H1 (cell line): ENCODE results near the gene TAGLN2. TPM values are rescaled to one million over a fixed set of nuclear protein-coding genes. Genes with fewer than 3 reads are reported as not detected.

Source experiments
- CTCF ChIA-PET: fragments of 300-600 bp; sonication (Branson Sonifier 250); formaldehyde crosslinking; loops from one replicate; lab custom pipeline; 2021; ENCODE audit not compliant: partially characterized antibody; lab: Charles Lee
- POLR2A ChIA-PET: fragments of 300-600 bp; sonication (Branson Sonifier 250); formaldehyde crosslinking; loops from one replicate; lab custom pipeline; 2021; ENCODE audit warnings: inconsistent platforms; ENCODE audit not compliant: partially characterized antibody; lab: Charles Lee
- DNase-seq, 2 experiments: peaks; one replicate each; pipeline versions ENCODE4 v3.0.0 to v3.0.0-alpha.2; 2010 to 2022; ENCODE audit warnings: low spot score in 2 of 2, low read depth in 1 of 2, mixed read lengths in 1 of 2
- FAIRE-seq: peaks from 2 replicates; lab custom pipeline; 2011; peaks lifted over from hg19 to GRCh38; lab: Jason Lieb, UNC
- H2AFZ ChIP-seq: 2 replicates; pipeline ENCODE4 v1.8.1; 2012; ENCODE audit warnings: low read length, inconsistent platforms
- H2AK5ac ChIP-seq: 2 replicates; pipeline ENCODE4 v1.6.1; 2013; ENCODE audit warnings: low read depth, low read length
- H2BK120ac ChIP-seq: replicated peaks from 2 replicates; pipeline ENCODE3; 2013; ENCODE audit warnings: low read depth, low read length, inconsistent platforms
- H2BK12ac ChIP-seq: 2 replicates; pipeline ENCODE4 v1.6.1; 2013; ENCODE audit warnings: low read depth, low read length
- H2BK15ac ChIP-seq: 2 replicates; pipeline ENCODE4 v1.6.1; 2013; ENCODE audit warnings: low read length
- H2BK20ac ChIP-seq: 2 replicates; pipeline ENCODE4 v1.6.1; 2013; ENCODE audit warnings: low read length
- H2BK5ac ChIP-seq: 2 replicates; pipeline ENCODE4 v1.6.1; 2013; ENCODE audit warnings: low read depth, low read length
- H3K14ac ChIP-seq: 2 replicates; pipeline ENCODE4 v1.6.1; 2013; ENCODE audit warnings: inconsistent platforms; ENCODE audit not compliant: insufficient read length
- H3K18ac ChIP-seq: 2 replicates; pipeline ENCODE4 v1.6.1; 2013; ENCODE audit warnings: low read length; ENCODE audit errors: extremely low read depth
- H3K23ac ChIP-seq: 2 replicates; pipeline ENCODE4 v1.6.1; 2013; ENCODE audit warnings: inconsistent platforms; ENCODE audit not compliant: insufficient read length
- H3K23me2 ChIP-seq: 2 replicates; pipeline ENCODE4 v1.6.1; 2013; ENCODE audit warnings: low read depth, low read length
- H3K27ac ChIP-seq: 2 replicates; pipeline ENCODE4 v1.6.1; 2011; ENCODE audit warnings: low read depth, low read length, inconsistent platforms
- H3K27me3 ChIP-seq, 4 experiments: replicated peaks in 1 of 4; 1 replicate in 1 of 4; 2 replicates in 3 of 4; pipeline versions ENCODE4 v1.6.1 to v1.8.1; 2011 to 2013; ENCODE audit warnings: low read length in 3 of 4, mild to moderate bottlenecking in 3 of 4, inconsistent platforms in 2 of 4, mixed read lengths in 2 of 4, moderate library complexity in 1 of 4; ENCODE audit not compliant: control insufficient read depth in 3 of 4, insufficient read depth in 3 of 4; ENCODE audit errors: extremely low read depth in 1 of 4
- H3K36me3 ChIP-seq, 4 experiments: 2 replicates each; pipeline versions ENCODE4 v1.6.1 to v1.8.1; 2011 to 2013; ENCODE audit warnings: mild to moderate bottlenecking in 4 of 4, low read length in 3 of 4, moderate library complexity in 2 of 4, control low read depth in 1 of 4, inconsistent platforms in 1 of 4; ENCODE audit not compliant: insufficient read depth in 4 of 4, control insufficient read depth in 2 of 4
- H3K4ac ChIP-seq: replicated peaks from 2 replicates; pipeline ENCODE3; 2013; ENCODE audit warnings: low read length, low read depth, mixed read lengths, inconsistent platforms; ENCODE audit not compliant: insufficient read length
- H3K4me1 ChIP-seq, 4 experiments: replicated peaks in 1 of 4; 1 replicate in 1 of 4; 2 replicates in 3 of 4; pipeline versions ENCODE4 v1.6.1 to v1.8.1; 2011 to 2013; ENCODE audit warnings: low read length in 3 of 4, inconsistent platforms in 2 of 4, mixed read lengths in 1 of 4; ENCODE audit not compliant: insufficient read depth in 4 of 4, control insufficient read depth in 3 of 4
- H3K4me2 ChIP-seq, 2 experiments: 2 replicates each; pipeline versions ENCODE4 v1.6.1 to v1.8.1; 2011 to 2013; ENCODE audit warnings: low read depth in 2 of 2, low read length in 2 of 2, control low read depth in 1 of 2, inconsistent platforms in 1 of 2, mild to moderate bottlenecking in 1 of 2; ENCODE audit not compliant: insufficient read depth in 1 of 2
- H3K4me3 ChIP-seq, 4 experiments: fragments of 200-600, 300-600 bp in 1 of 4; sonication (generic), shearing (Covaris generic), sonication (Bioruptor Twin) in 1 of 4; 2 replicates each; pipeline versions ENCODE4 v1.5.1 to v1.8.1; 2011 to 2016; ENCODE audit warnings: low read length in 4 of 4, low read depth in 3 of 4, control low read depth in 2 of 4, inconsistent platforms in 2 of 4, mild to moderate bottlenecking in 2 of 4, mixed read lengths in 1 of 4, moderate library complexity in 1 of 4; ENCODE audit not compliant: insufficient read depth in 2 of 4; ENCODE audit errors: extremely low read depth in 1 of 4
- H3K56ac ChIP-seq: replicated peaks from 2 replicates; pipeline ENCODE3; 2013; ENCODE audit warnings: low read depth, mild to moderate bottlenecking, mixed read lengths, low read length, inconsistent platforms; ENCODE audit not compliant: insufficient read length
- H3K79me1 ChIP-seq: 2 replicates; pipeline ENCODE4 v1.6.1; 2013; ENCODE audit warnings: low read depth, low read length, control low read depth
- H3K79me2 ChIP-seq, 2 experiments: 2 replicates each; pipeline versions ENCODE4 v1.6.1 to v1.8.1; 2012 to 2013; ENCODE audit warnings: low read length in 2 of 2, mild to moderate bottlenecking in 2 of 2, inconsistent platforms in 1 of 2; ENCODE audit not compliant: insufficient read depth in 2 of 2, control insufficient read depth in 1 of 2
- H3K9ac ChIP-seq, 4 experiments: replicated peaks in 1 of 4; 1 replicate in 1 of 4; 2 replicates in 3 of 4; pipeline versions ENCODE4 v1.6.1 to v1.8.1; 2011 to 2013; ENCODE audit warnings: low read depth in 3 of 4, low read length in 3 of 4, control low read depth in 2 of 4, mild to moderate bottlenecking in 2 of 4, moderate library complexity in 2 of 4, inconsistent platforms in 1 of 4; ENCODE audit errors: extremely low read depth in 1 of 4
- H3K9me3 ChIP-seq, 2 experiments: 2 replicates each; pipeline versions ENCODE4 v1.6.1 to v1.8.1; 2012 to 2013; ENCODE audit warnings: mild to moderate bottlenecking in 2 of 2, moderate library complexity in 2 of 2, control low read depth in 1 of 2, inconsistent platforms in 1 of 2, low read depth in 1 of 2, low read length in 1 of 2, mixed read lengths in 1 of 2; ENCODE audit not compliant: insufficient read depth in 2 of 2
- H4K20me1 ChIP-seq, 2 experiments: replicated peaks in 1 of 2; 2 replicates each; pipeline versions ENCODE3 to v1.8.1; 2011 to 2013; ENCODE audit warnings: inconsistent platforms in 2 of 2, low read length in 2 of 2, mild to moderate bottlenecking in 1 of 2; ENCODE audit not compliant: insufficient read depth in 2 of 2, control insufficient read depth in 1 of 2
- H4K5ac ChIP-seq: 2 replicates; pipeline ENCODE4 v1.6.1; 2013; ENCODE audit warnings: low read length, low read depth, mixed read lengths, inconsistent platforms; ENCODE audit not compliant: insufficient read length
- H4K8ac ChIP-seq: 2 replicates; pipeline ENCODE4 v1.8.0; 2013; ENCODE audit warnings: mild to moderate bottlenecking, moderate library complexity, low read length, inconsistent platforms; ENCODE audit not compliant: insufficient read depth; ENCODE audit errors: extremely low read depth
- H4K91ac ChIP-seq: replicated peaks from 2 replicates; pipeline ENCODE3; 2013; ENCODE audit warnings: low read length, mixed read lengths, inconsistent platforms; ENCODE audit not compliant: insufficient read length
- HDAC6 ChIP-seq: IDR thresholded peaks from one replicate; pipeline ENCODE4 v1.7.1; 2012; ENCODE audit warnings: low read depth, mild to moderate bottlenecking, inconsistent platforms, low read length, moderate library complexity
- SUZ12 ChIP-seq: fragments of 200-600 bp; sonication (generic); IDR thresholded peaks from 2 replicates; pipeline ENCODE4 v1.6.1; 2012; ENCODE audit warnings: mild to moderate bottlenecking, inconsistent platforms, low read length, moderate library complexity, mixed read lengths
- WGBS, 2 experiments: shearing (Covaris generic) in 1 of 2; methylation state at CpG; one replicate each; pipeline versions ENCODE4 v1.1.6 to v1.1.7; 2013 to 2015; ENCODE audit warnings: low lambda C conversion rate in 2 of 2, mixed read lengths in 2 of 2, inconsistent platforms in 1 of 2, low coverage in 1 of 2, missing lambda C conversion rate in 1 of 2; ENCODE audit not compliant: insufficient replicate concordance in 2 of 2, insufficient coverage in 1 of 2, insufficient read length in 1 of 2; ENCODE audit errors: extremely low coverage in 1 of 2, missing lambda C conversion rate in 1 of 2; 5-methylcytosine and 5-hydroxymethylcytosine counted together
- polyA plus RNA-seq, 7 experiments: library from polyadenylated mRNA; depleted of rRNA in 3 of 7; stranded (reverse) in 5 of 7; unstranded in 2 of 7; fragments of >200 nt in 5 of 7; fragments of 200-250 nt in 2 of 7; gene quantifications; 1 replicate in 5 of 7; 2 replicates in 1 of 7; 4 replicates in 1 of 7; pipeline versions ENCODE4 v1.2.1 to v1.2.3, GENCODE V29; 2011 to 2013; ENCODE audit warnings: missing spikeins in 2 of 7, mixed read lengths in 2 of 7
- total RNA-seq: library from RNA; stranded (reverse); fragmentation: NEBNext Ultra II Directional; extraction: Animal tissue kit (Norgen Biotek cat#: 25700); gene quantifications from 2 replicates; pipeline ENCODE4 v1.2.1, GENCODE V29; 2021

TAGLN2 gene
- total and polyA plus RNA-seq, 2 of the 8 experiments (the other 6 are each of a cell fraction or from before 2014, with no cell fraction given) = 93.0 to 114 TPM

- Histone ChIP-seq H2BK12ac (no peak overlapping the region), H2BK20ac (no peak overlapping the region), H4K91ac (no peak overlapping the region), H4K8ac (no peak overlapping the region), H3K56ac (no peak overlapping the region), H3K79me1 (no peaks in the 10 kb centered on the region), H3K23me2 (no peaks in the 10 kb centered on the region), H3K18ac (no peak overlapping the region), H2BK5ac (no peak overlapping the region), H3K14ac (no peak overlapping the region), H2AK5ac (no peak overlapping the region), H3K9ac (no peak overlapping the region), H3K27me3 (no peaks in the 10 kb centered on the region), H3K79me2 (no peaks in the 10 kb centered on the region), H2BK120ac (no peak overlapping the region), H3K36me3 (peaks cover 3 to 21% (median 18%) of the 10 kb centered on the region in 4 experiments; a peak in 6 of 8 replicates), H3K4me3 (no peak overlapping the region), H2AFZ (no peak overlapping the region), H3K23ac (no peak overlapping the region), H3K4me2 (no peak overlapping the region), H3K4ac (no peak overlapping the region), H3K4me1 (peaks cover 0 to 12% (median 7%) of the 10 kb centered on the region in 4 experiments; a peak in 6 of 7 replicates), H4K5ac (no peak overlapping the region), H3K27ac (no peak overlapping the region), H3K9me3 (no peaks in the 10 kb centered on the region), H2BK15ac (no peak overlapping the region), H4K20me1 (peaks cover 0 to 2% of the 10 kb centered on the region in 2 experiments)
- POLR2A ChIA-PET = interaction anchor here (1.0 to 6.0 kb wide), 4 partner anchors 10 to 70 kb away, joined by 3 to 41 read pairs (median 11); partner anchors contain the start of genes IGSF9 and TAGLN2
- DNase-seq = no peak
- CTCF ChIA-PET = interaction anchor here (0.7 to 35.5 kb wide), 26 partner anchors 11 to 143 kb away, joined by 3 to 696 read pairs (median 6); partner anchors contain the start of genes FCRL6, IGSF9, SLAMF8 and SLAMF9
- TF ChIP-seq HDAC6 = no peak
- no peak for TF ChIP-seq SUZ12
- no peak for FAIRE-seq
- WGBS, 2 experiments = 94% methylated on average over 4 of the region's 4 CpGs; no CpG with 5 or more reads in 1 of the 2 experiments
Observed at GRCh38 chr1:159935719-159936272, 10.5 kb upstream of the TAGLN2 start.
